GM12873 (cell line): Measurements from ENCODE around the gene ARL15.

Experiments used
- CTCF ChIP-seq: IDR thresholded peaks from 2 replicates; pipeline ENCODE4 v1.5.1; 2012; ENCODE audit warnings: low read depth, mild to moderate bottlenecking, moderate library complexity, low read length, control low read depth; ENCODE audit not compliant: insufficient read depth; ENCODE audit errors: missing control alignments

Gene ARL15

DNA sequence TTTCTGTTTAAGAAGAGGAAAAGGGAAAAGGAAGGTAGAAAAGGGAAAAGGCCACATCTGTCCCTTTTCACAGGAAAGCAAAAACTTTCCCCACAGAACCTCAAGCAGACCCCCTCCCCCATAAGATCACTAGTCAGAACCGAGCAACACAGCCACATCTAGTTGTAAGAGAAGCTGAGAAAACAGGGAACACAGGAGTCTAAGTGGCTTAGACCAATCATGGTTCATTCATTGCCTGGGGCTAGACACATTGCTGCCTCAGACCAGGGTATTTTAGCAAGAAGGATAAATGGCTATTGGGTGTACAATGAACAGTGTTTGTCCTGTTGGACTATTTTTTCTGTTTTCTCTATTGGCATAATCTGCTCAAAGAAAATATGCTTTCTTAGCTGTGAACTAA, 98.0 kb downstream of the ARL15 start:
- TF ChIP-seq CTCF, result no peak

GRCh38 chr5:54211912-54212311, 98.5 kb downstream of the ARL15 start:
- TF ChIP-seq CTCF, result no peak

DNA sequence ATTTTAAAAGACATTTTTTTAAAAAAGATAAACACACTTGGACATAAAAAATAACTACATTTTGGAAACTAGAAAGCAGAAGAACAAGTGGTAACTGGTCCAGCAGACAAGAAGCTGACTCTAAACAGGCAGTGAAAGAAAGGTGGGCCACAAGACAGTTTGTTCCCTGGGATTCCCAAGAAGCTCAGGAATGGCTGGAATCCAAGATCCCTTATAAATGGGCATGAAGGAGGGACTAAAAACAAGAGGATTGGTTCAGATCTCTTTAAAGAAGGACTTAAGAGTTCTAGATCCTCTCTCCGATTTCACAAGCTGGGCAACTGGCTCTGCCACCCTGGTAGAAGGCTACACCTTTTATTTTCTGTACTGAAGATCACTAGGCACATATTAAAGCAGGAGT, 102.8 kb downstream of the ARL15 start:
- TF ChIP-seq CTCF, result no peak

- TF ChIP-seq CTCF, result no peak
These were observed 103.7 kb downstream of the ARL15 start for GRCh38 chr5:54206580-54207229.

- TF ChIP-seq CTCF, result no peak
These were observed 104.5 kb downstream of the ARL15 start for GRCh38 chr5:54205918-54206317.

DNA sequence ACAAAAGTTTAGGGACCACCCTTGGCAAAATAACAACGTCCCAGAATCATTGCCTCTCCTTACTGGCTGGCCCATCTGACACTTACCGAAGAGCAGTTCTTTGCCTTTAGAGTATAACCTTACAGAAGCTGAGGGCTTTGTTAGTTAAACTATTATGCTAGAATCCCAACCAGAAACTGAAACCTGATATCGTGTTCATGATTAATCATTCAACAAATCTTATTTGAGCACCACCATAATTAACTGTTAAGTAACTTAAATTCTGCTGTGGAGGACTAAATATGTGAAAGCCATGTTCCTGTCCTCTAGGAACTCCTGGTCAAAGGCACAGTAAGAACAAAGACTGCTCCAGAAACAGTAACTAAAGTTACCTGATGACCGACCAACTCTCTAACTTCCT, 104.9 kb downstream of the ARL15 start:
- TF ChIP-seq CTCF, result no peak

DNA sequence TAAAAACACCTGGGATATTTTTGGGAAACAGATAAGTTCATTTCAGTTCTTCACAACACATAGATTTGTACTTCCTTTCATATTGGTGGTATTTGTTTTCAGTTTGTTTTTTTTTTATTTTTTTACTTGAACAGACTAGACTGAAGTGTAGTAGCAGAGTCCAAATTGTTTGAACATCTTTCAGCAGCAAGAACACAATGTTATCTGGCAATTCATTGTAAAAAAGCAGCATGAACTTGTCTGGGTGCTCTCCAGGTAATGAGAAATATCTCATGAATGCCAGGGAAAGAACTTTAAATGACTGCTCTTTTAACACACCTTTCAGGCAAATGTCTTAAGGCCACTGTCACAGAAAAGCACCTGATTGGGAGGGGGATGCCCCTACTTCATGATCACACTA, 113.4 kb downstream of the ARL15 start:
- TF ChIP-seq CTCF, result no peak
